Measurements from ENCODE around the gene FAT1.

DNA sequence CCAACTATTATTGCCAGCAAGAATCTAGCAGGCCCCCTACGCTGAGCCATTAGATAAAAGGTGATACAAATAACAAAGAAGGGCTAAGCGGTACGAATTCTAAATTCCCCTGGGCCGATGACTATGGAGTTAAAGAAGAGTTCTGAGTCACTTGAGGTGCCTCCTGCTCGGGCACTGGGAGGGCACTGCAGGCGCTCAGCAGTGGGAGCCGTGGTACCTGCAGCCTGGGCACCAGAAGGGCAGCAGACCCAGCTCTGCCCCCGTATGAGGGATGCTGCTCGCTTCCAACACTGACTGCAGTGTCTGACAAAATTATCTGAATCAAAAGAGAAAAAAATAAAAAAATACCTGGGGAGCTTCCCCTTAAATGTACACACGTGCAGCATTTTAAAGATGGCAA lies 124.2 kb downstream of the FAT1 start:
- TF ChIP-seq CTCF (conservative IDR thresholded peaks at IDR 0.05 in 1 of 2, IDR thresholded peaks at IDR 0.05 in 1 of 2; ENCODE audit: low read depth in 1 of 2, low read length in 2 of 2) (no peak), EZH2 (IDR thresholded peaks at IDR 0.05; ENCODE audit: low read length, missing control alignments) (no peak)

Measured in fibroblast of lung (primary cell).